Tibial nerve (tissue), 4 donors: ENCODE measurements around the gene SLC39A9.

Source experiments
- CTCF ChIP-seq, 5 experiments: fragments of 200-600 bp in 3 of 5; fragments of 450-650 bp in 2 of 5; sonication (generic) in 3 of 5; IDR thresholded peaks; one replicate each; pipeline ENCODE4 v1.5.1; 2016 to 2019; ENCODE audit warnings: antibody characterized with exemption in 5 of 5, mild to moderate bottlenecking in 3 of 5, moderate library complexity in 2 of 5
- EP300 ChIP-seq, 2 donors: sonication (generic); formaldehyde crosslinking; IDR thresholded peaks; one replicate each; pipeline ENCODE4 v1.6.1; 2017; ENCODE audit warnings: antibody characterized with exemption in 2 of 2, mild to moderate bottlenecking in 1 of 2
- POLR2A ChIP-seq, 2 donors: fragments of 450-650 bp; IDR thresholded peaks; one replicate each; pipeline ENCODE4 v1.6.1; 2017; ENCODE audit warnings: antibody characterized with exemption in 2 of 2, mild to moderate bottlenecking in 2 of 2, moderate library complexity in 2 of 2

DNA sequence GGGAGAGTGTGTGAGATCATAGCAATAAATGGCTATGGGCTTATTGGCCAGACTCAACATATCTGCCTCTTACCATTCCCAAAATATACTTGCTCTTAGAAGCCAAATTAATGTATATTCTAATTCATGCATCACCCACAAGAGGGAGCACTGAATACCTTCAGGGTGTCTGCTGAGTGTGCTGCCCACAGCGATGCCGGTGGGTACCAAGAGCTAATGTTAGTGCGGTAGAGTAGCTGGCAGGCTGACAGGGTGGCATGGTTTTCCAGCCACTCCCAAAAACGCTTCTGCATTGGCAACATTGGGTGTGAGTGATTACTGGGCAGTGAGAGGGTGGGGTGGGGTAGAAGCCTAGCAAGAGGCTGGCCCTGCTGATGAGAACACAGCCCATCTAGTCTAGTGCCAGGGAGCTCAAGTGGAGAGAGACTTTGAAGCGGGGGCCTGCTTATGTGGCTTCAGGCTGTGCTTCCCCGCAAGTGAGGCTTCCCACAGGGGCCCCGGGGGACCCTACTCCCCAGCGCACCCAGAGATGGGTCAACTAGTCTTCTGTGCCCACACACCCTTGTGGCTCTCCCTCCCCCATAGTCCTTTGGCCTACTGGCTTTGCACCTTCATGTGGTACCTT is 76.8 kb downstream of the SLC39A9 start:
- TF ChIP-seq CTCF (IDR thresholded peaks at IDR 0.05) (no peak), POLR2A (IDR thresholded peaks at IDR 0.05) (no peak), EP300 (IDR thresholded peaks at IDR 0.05) (no peak)
